BLaER1 treated with 17β-estradiol and CSF1 and Interleukin-3, amounts not matched to agents 10 nM and 100 nM (cell line): Measurements from ENCODE around the gene ADAMTS6.

Source experiments
- H3K27ac ChIP-seq, 11 experiments: shearing (Covaris generic); formaldehyde crosslinking; 2 replicates each; pipeline ENCODE4 v1.8.1; 2022
- H3K27me3 ChIP-seq, 11 experiments: shearing (Covaris generic); formaldehyde crosslinking; 2 replicates each; pipeline ENCODE4 v1.8.1; 2022
- H3K36me3 ChIP-seq, 11 experiments: shearing (Covaris generic); formaldehyde crosslinking; 2 replicates each; pipeline ENCODE4 v1.8.1; 2022
- H3K4me1 ChIP-seq, 10 experiments: shearing (Covaris generic); formaldehyde crosslinking; 2 replicates each; pipeline ENCODE4 v1.8.1; 2022
- H3K4me2 ChIP-seq, 11 experiments: shearing (Covaris generic); formaldehyde crosslinking; 2 replicates each; pipeline ENCODE4 v1.8.1; 2022
- H3K4me3 ChIP-seq, 10 experiments: shearing (Covaris generic); formaldehyde crosslinking; 2 replicates each; pipeline ENCODE4 v1.8.1; 2022
- H3K9ac ChIP-seq, 11 experiments: shearing (Covaris generic); formaldehyde crosslinking; 2 replicates each; pipeline ENCODE4 v1.8.1; 2022
- H3K9me3 ChIP-seq, 11 experiments: shearing (Covaris generic); formaldehyde crosslinking; replicated peaks in 1 of 11; 2 replicates each; pipeline ENCODE4 v1.8.1; 2022
- H4K20me1 ChIP-seq, 11 experiments: shearing (Covaris generic); formaldehyde crosslinking; 2 replicates each; pipeline ENCODE4 v1.8.1; 2022
- Cebpa-rat ChIP-seq, 11 experiments: shearing (Covaris generic); IDR thresholded peaks; 2 replicates each; pipeline ENCODE4 v1.8.1; 2022

ADAMTS6 gene

GRCh38 chr5:65133477-65134110 is 348.1 kb downstream of the ADAMTS6 start:
- H3K9ac ChIP-seq = no peak overlapping the region
- no peak overlapping the region for H3K27ac ChIP-seq
- no peaks in the 10 kb centered on the region for H3K36me3 ChIP-seq
- no peaks in the 10 kb centered on the region for H4K20me1 ChIP-seq
- no peak overlapping the region for H3K4me2 ChIP-seq
- no peak overlapping the region for H3K4me3 ChIP-seq
- H3K9me3 ChIP-seq = no peaks in the 10 kb centered on the region
- no peak for TF ChIP-seq Cebpa-rat (IDR thresholded peaks at IDR 0.05)
- H3K27me3 ChIP-seq = no peaks in the 10 kb centered on the region
- H3K4me1 ChIP-seq = no peaks in the 10 kb centered on the region

- H3K36me3 ChIP-seq = no peaks in the 10 kb centered on the region
- no peak overlapping the region for H3K9ac ChIP-seq
- H3K27ac ChIP-seq = no peak overlapping the region
- no peaks in the 10 kb centered on the region for H4K20me1 ChIP-seq
- no peaks in the 10 kb centered on the region for H3K9me3 ChIP-seq
- H3K4me2 ChIP-seq = no peak overlapping the region
- H3K4me3 ChIP-seq = no peak overlapping the region
- TF ChIP-seq Cebpa-rat (IDR thresholded peaks at IDR 0.05) = no peak
- H3K27me3 ChIP-seq = no peaks in the 10 kb centered on the region
- H3K4me1 ChIP-seq = no peaks in the 10 kb centered on the region
Measured at GRCh38 chr5:65132386-65132785, 349.3 kb downstream of the ADAMTS6 start.

- no peak overlapping the region for H3K4me2 ChIP-seq
- H4K20me1 ChIP-seq = no peaks in the 10 kb centered on the region
- H3K9ac ChIP-seq = no peak overlapping the region
- no peak for TF ChIP-seq Cebpa-rat (IDR thresholded peaks at IDR 0.05)
- H3K27ac ChIP-seq = no peak overlapping the region
- H3K27me3 ChIP-seq = no peaks in the 10 kb centered on the region
- no peak overlapping the region for H3K4me3 ChIP-seq
- H3K4me1 ChIP-seq = peaks cover 0 to 4% (median 0%) of the 10 kb centered on the region in 10 experiments; a peak in 2 of 20 replicates
- no peaks in the 10 kb centered on the region for H3K36me3 ChIP-seq
- no peaks in the 10 kb centered on the region for H3K9me3 ChIP-seq
Measured at GRCh38 chr5:65128226-65128625, 353.5 kb downstream of the ADAMTS6 start.

- H3K27me3 ChIP-seq = no peaks in the 10 kb centered on the region
- no peaks in the 10 kb centered on the region for H3K36me3 ChIP-seq
- H3K4me3 ChIP-seq = no peak overlapping the region
- H3K4me2 ChIP-seq = no peak overlapping the region
- no peaks in the 10 kb centered on the region for H3K9me3 ChIP-seq
- no peak overlapping the region for H3K9ac ChIP-seq
- H3K27ac ChIP-seq = no peak overlapping the region
- TF ChIP-seq Cebpa-rat (IDR thresholded peaks at IDR 0.05) = no peak
- peaks cover 0 to 4% (median 0%) of the 10 kb centered on the region in 10 experiments; a peak in 2 of 20 replicates for H3K4me1 ChIP-seq
- no peaks in the 10 kb centered on the region for H4K20me1 ChIP-seq
Measured at GRCh38 chr5:65127161-65127901, 354.4 kb downstream of the ADAMTS6 start.

- H3K4me2 ChIP-seq = no peak overlapping the region
- no peak overlapping the region for H3K9ac ChIP-seq
- H3K36me3 ChIP-seq = no peaks in the 10 kb centered on the region
- no peak for TF ChIP-seq Cebpa-rat (IDR thresholded peaks at IDR 0.05)
- H3K4me3 ChIP-seq = no peak overlapping the region
- no peak overlapping the region for H3K27ac ChIP-seq
- 0 out of 22 replicates have a peak, but pooled peaks cover 0 to 4% (median 0%) of the 10 kb centered on the region in 11 experiments for H3K9me3 ChIP-seq
- peaks cover 0 to 4% (median 0%) of the 10 kb centered on the region in 10 experiments; a peak in 2 of 20 replicates for H3K4me1 ChIP-seq
- no peaks in the 10 kb centered on the region for H3K27me3 ChIP-seq
- H4K20me1 ChIP-seq = no peaks in the 10 kb centered on the region
Measured at GRCh38 chr5:65126542-65127069, 355.1 kb downstream of the ADAMTS6 start.

- Histone ChIP-seq H3K27me3 (no peaks in the 10 kb centered on the region), H4K20me1 (no peaks in the 10 kb centered on the region), H3K9ac (no peak overlapping the region), H3K4me1 (peaks cover 0 to 4% (median 0%) of the 10 kb centered on the region in 10 experiments; a peak in 2 of 20 replicates), H3K36me3 (no peaks in the 10 kb centered on the region), H3K4me2 (no peak overlapping the region), H3K27ac (no peak overlapping the region), H3K9me3 (0 out of 22 replicates have a peak, but pooled peaks cover 0 to 8% (median 0%) of the 10 kb centered on the region in 11 experiments), H3K4me3 (no peak overlapping the region)
- TF ChIP-seq Cebpa-rat (IDR thresholded peaks at IDR 0.05) = no peak
Measured at GRCh38 chr5:65125591-65126541, 355.9 kb downstream of the ADAMTS6 start.

GRCh38 chr5:65121880-65122436 is 359.8 kb downstream of the ADAMTS6 start:
- H3K27me3 ChIP-seq = no peaks in the 10 kb centered on the region
- H4K20me1 ChIP-seq = no peaks in the 10 kb centered on the region
- H3K4me3 ChIP-seq = no peak overlapping the region
- no peak overlapping the region for H3K9ac ChIP-seq
- H3K4me2 ChIP-seq = no peak overlapping the region
- peaks cover 7 to 22% (median 16%) of the 10 kb centered on the region in 11 experiments; a peak in 13 of 22 replicates for H3K9me3 ChIP-seq
- no peaks in the 10 kb centered on the region for H3K36me3 ChIP-seq
- no peak for TF ChIP-seq Cebpa-rat (IDR thresholded peaks at IDR 0.05)
- no peak overlapping the region for H3K27ac ChIP-seq
- peaks cover 0 to 4% (median 0%) of the 10 kb centered on the region in 10 experiments; a peak in 2 of 20 replicates for H3K4me1 ChIP-seq

GRCh38 chr5:65120371-65120967 is 361.3 kb downstream of the ADAMTS6 start:
- Histone ChIP-seq H3K4me1 (peaks cover 0 to 4% (median 0%) of the 10 kb centered on the region in 10 experiments; a peak in 2 of 20 replicates), H3K27ac (no peak overlapping the region), H3K4me3 (no peak overlapping the region), H3K36me3 (no peaks in the 10 kb centered on the region), H4K20me1 (no peaks in the 10 kb centered on the region), H3K4me2 (no peak overlapping the region), H3K9ac (no peak overlapping the region), H3K9me3 (peaks cover 7 to 23% (median 18%) of the 10 kb centered on the region in 11 experiments; a peak in 14 of 22 replicates), H3K27me3 (no peaks in the 10 kb centered on the region)
- no peak for TF ChIP-seq Cebpa-rat (IDR thresholded peaks at IDR 0.05)
